Measurements from ENCODE around the gene KRT16. TPM values are rescaled to one million over a fixed set of nuclear protein-coding genes. Genes with fewer than 3 reads are reported as not detected.

KRT16 gene
- total and polyA plus RNA-seq, 2 donors (not counting 3 experiments of a cell fraction or from before 2014, with no cell fraction given): not detected

GRCh38 chr17:41586863-41587495 is 25.6 kb downstream of the KRT16 start, which contains the start of gene KRT14:
Gene KRT14, minus strand, starts transcription at chr17:41586895. Its CDS starts 61 bp downstream, at chr17:41586834.
- FAIRE-seq: no peak
- no peak within 1 kb of the TSS for H3K9ac ChIP-seq (replicated peaks; ENCODE audit: extremely low read depth, insufficient read depth, low read length)
- no peaks in the 10 kb centered on the region for H3K27me3 ChIP-seq (ENCODE audit: control insufficient read depth in 2 of 2, insufficient read depth in 2 of 2, low read length in 2 of 2)

More at GRCh38 chr17:41586863-41587495, 25.6 kb downstream of the KRT16 start, which contains the start of gene KRT14:
- TF ChIP-seq FOS (IDR thresholded peaks at IDR 0.05; ENCODE audit: borderline replicate concordance, insufficient read depth, low read length) (no peak), POLR2A (IDR thresholded peaks at IDR 0.05; ENCODE audit: low read depth, low read length) (no peak), GATA2 (IDR thresholded peaks at IDR 0.05; ENCODE audit: insufficient read depth, insufficient read length, low read depth, low read length) (no peak), POLR2AphosphoS5 (IDR thresholded peaks at IDR 0.05; ENCODE audit: insufficient read depth, low read depth, low read length) (no peak), EZH2 (IDR thresholded peaks at IDR 0.05; ENCODE audit: borderline replicate concordance, low read depth, low read length, severe bottlenecking) (no peak), MYC (IDR thresholded peaks at IDR 0.05; ENCODE audit: low read depth, low read length) (no peak), CTCF (IDR thresholded peaks at IDR 0.05; ENCODE audit: extremely low read depth in 1 of 2, insufficient read depth in 1 of 2, low read depth in 1 of 2, low read length in 2 of 2) (no peak), JUN (IDR thresholded peaks at IDR 0.05; ENCODE audit: borderline replicate concordance, insufficient read depth, insufficient read length, low read depth) (no peak)
- TF ChIP-seq, protein P1, sequence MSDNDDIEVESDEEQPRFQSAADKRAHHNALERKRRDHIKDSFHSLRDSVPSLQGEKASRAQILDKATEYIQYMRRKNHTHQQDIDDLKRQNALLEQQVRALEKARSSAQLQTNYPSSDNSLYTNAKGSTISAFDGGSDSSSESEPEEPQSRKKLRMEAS (IDR thresholded peaks at IDR 0.05; ENCODE audit: insufficient read depth, insufficient read length): no peak
- Histone ChIP-seq H3K9me3 (replicated peaks; ENCODE audit: control insufficient read depth, insufficient read depth, low read length) (no peaks in the 10 kb centered on the region), H3K9me1 (replicated peaks; ENCODE audit: control insufficient read depth, extremely low read depth, insufficient read depth, low read length) (no peaks in the 10 kb centered on the region), H3K36me3 (ENCODE audit: control insufficient read depth in 2 of 2, extremely low read depth in 1 of 2, insufficient read depth in 2 of 2, low read length in 2 of 2) (no peaks in the 10 kb centered on the region), H3K4me2 (ENCODE audit: insufficient read depth, low read length) (no peak within 1 kb of the TSS), H3K27ac (ENCODE audit: insufficient read depth, low read depth, low read length) (no peak within 1 kb of the TSS), H2AFZ (ENCODE audit: low read depth, low read length) (no peak within 1 kb of the TSS), H3K4me1 (ENCODE audit: control insufficient read depth, extremely low read depth, insufficient read depth, low read length) (no peaks in the 10 kb centered on the region), H4K20me1 (replicated peaks; ENCODE audit: control insufficient read depth, extremely low read depth, insufficient read depth, low read length) (no peaks in the 10 kb centered on the region), H3K4me3 (replicated peaks in 1 of 3; ENCODE audit: insufficient read depth in 1 of 3, low read depth in 1 of 3, low read length in 3 of 3) (no peak within 1 kb of the TSS), H3K79me2 (ENCODE audit: control insufficient read depth, insufficient read depth, low read length) (no peaks in the 10 kb centered on the region)
- dilution Hi-C loops (cut with MboI; ENCODE audit: extremely low pct_ligation_motif_present, low sequenced_read_pairs) (no loop called here), intact Hi-C loops (cut with micrococcal nuclease) (no loop called here)
- DNase-seq (ENCODE audit: low read depth, low spot score): no peak
- no TSS peak for BruUV-seq (replicated peaks)
- ChIA-PET CTCF (no interaction called here), POLR2A (no interaction called here)
